Measurements from ENCODE around the gene UBE2J1.

DNA sequence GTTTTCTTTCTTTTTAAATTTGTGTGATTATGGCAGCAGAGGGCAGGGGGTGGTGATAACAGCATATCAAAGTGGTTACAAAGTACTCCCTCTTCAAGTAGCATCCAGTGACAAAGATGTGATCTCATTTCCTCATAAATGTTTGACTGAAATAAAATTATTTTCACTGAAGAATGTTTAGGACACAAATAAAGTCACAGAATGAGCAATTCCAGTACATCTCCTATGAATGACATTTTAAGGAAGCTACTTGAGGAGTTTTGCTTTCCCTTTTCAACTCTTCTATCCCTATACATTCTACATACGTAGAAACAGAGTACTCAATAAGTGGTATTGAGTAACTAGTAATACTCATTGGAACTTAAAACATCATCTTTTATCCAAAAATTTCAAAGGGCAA, 23.5 kb downstream of the UBE2J1 start:
- TF ChIP-seq, protein P1, sequence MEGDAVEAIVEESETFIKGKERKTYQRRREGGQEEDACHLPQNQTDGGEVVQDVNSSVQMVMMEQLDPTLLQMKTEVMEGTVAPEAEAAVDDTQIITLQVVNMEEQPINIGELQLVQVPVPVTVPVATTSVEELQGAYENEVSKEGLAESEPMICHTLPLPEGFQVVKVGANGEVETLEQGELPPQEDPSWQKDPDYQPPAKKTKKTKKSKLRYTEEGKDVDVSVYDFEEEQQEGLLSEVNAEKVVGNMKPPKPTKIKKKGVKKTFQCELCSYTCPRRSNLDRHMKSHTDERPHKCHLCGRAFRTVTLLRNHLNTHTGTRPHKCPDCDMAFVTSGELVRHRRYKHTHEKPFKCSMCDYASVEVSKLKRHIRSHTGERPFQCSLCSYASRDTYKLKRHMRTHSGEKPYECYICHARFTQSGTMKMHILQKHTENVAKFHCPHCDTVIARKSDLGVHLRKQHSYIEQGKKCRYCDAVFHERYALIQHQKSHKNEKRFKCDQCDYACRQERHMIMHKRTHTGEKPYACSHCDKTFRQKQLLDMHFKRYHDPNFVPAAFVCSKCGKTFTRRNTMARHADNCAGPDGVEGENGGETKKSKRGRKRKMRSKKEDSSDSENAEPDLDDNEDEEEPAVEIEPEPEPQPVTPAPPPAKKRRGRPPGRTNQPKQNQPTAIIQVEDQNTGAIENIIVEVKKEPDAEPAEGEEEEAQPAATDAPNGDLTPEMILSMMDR (conservative IDR thresholded peaks at IDR 0.05), result no peak
- TF ChIP-seq EZH2 (IDR thresholded peaks at IDR 0.05; ENCODE audit: low read depth), result no peak

Data from PC-9 (cell line).